CD8-positive, alpha-beta memory T cell (primary cell): ENCODE measurements around the gene SHLD1. TPM values are rescaled to one million over a fixed set of nuclear protein-coding genes. Genes with fewer than 3 reads are reported as not detected.
"Not testable (repeated sequence)": the region's sequence is repeated elsewhere in the genome, so short reads cannot be mapped to it uniquely, and the experiment has no call there.

Experiments
- CTCF ChIA-PET: fragments of 350-600 bp; sonication (Branson Sonifier 250); formaldehyde crosslinking; loops from one replicate; lab custom pipeline; 2021; ENCODE audit warnings: antibody characterized with exemption; lab: Charles Lee
- POLR2A ChIA-PET: fragments of 350-600 bp; sonication (Branson Sonifier 250); formaldehyde crosslinking; loops from one replicate; lab custom pipeline; 2021; ENCODE audit warnings: antibody characterized with exemption; lab: Charles Lee
- DNase-seq, 5 donors: peaks; one replicate each; pipeline versions ENCODE4 v3.0.0 to v3.0.0-alpha.2; 2020 to 2022; ENCODE audit warnings: mixed read lengths in 1 of 5
- H3K27ac ChIP-seq: one replicate; pipeline ENCODE4 v1.7.0; 2013; ENCODE audit warnings: low read depth, mild to moderate bottlenecking, low read length, moderate library complexity
- H3K27me3 ChIP-seq: 2 replicates; pipeline ENCODE4 v1.7.0; 2013; ENCODE audit warnings: low read length, mild to moderate bottlenecking; ENCODE audit not compliant: insufficient read depth, poor library complexity, severe bottlenecking
- H3K36me3 ChIP-seq: 2 replicates; pipeline ENCODE4 v1.7.0; 2013; ENCODE audit warnings: mild to moderate bottlenecking, low read length, moderate library complexity; ENCODE audit not compliant: insufficient read depth
- H3K4me1 ChIP-seq: 2 replicates; pipeline ENCODE4 v1.7.0; 2013; ENCODE audit warnings: mild to moderate bottlenecking, low read length, moderate library complexity; ENCODE audit not compliant: insufficient read depth
- H3K4me3 ChIP-seq: 2 replicates; pipeline ENCODE4 v1.7.0; 2013; ENCODE audit warnings: mild to moderate bottlenecking, low read length
- H3K9me3 ChIP-seq: 2 replicates; pipeline ENCODE4 v1.7.0; 2013; ENCODE audit warnings: mild to moderate bottlenecking, low read length
- H3K27ac Mint-ChIP-seq, 8 donors: one replicate each; pipeline ENCODE4 v1.8.0; 2020 to 2021; ENCODE audit warnings: mixed read lengths in 8 of 8, mild to moderate bottlenecking in 6 of 8, inconsistent platforms in 3 of 8, moderate library complexity in 3 of 8
- H3K27me3 Mint-ChIP-seq, 2 donors: one replicate each; pipeline ENCODE4 v1.8.0; 2020 to 2021; ENCODE audit warnings: mixed read lengths in 2 of 2, mild to moderate bottlenecking in 1 of 2, moderate library complexity in 1 of 2
- H3K36me3 Mint-ChIP-seq, 3 donors: one replicate each; pipeline ENCODE4 v1.8.0; 2020 to 2021; ENCODE audit warnings: mixed read lengths in 3 of 3, inconsistent platforms in 1 of 3, mild to moderate bottlenecking in 1 of 3
- H3K4me1 Mint-ChIP-seq, 3 donors: one replicate each; pipeline ENCODE4 v1.8.0; 2020 to 2021; ENCODE audit warnings: mixed read lengths in 3 of 3, inconsistent platforms in 1 of 3, mild to moderate bottlenecking in 1 of 3
- H3K4me3 Mint-ChIP-seq, 7 donors: one replicate each; pipeline ENCODE4 v1.8.0; 2020 to 2021; ENCODE audit warnings: mixed read lengths in 7 of 7, mild to moderate bottlenecking in 6 of 7, moderate library complexity in 4 of 7, inconsistent platforms in 2 of 7
- H3K9me3 Mint-ChIP-seq, 5 donors: one replicate each; pipeline ENCODE4 v1.8.0; 2020 to 2022; ENCODE audit warnings: mixed read lengths in 5 of 5, mild to moderate bottlenecking in 3 of 5, moderate library complexity in 2 of 5, inconsistent platforms in 1 of 5
- polyA plus RNA-seq: library from polyadenylated mRNA; unstranded; fragments of 300-500 nt; fragmentation: Illumina TruSeq; gene quantifications from one replicate; pipeline ENCODE4 v1.2.3, GENCODE V29; 2021
- total RNA-seq, 2 experiments: library from RNA; stranded (reverse); gene quantifications; one replicate each; pipeline ENCODE4 v1.2.3, GENCODE V29; 2021

Gene SHLD1
- total and polyA plus RNA-seq, 3 experiments from 2014 or later = 7.7 to 18.8 (median 9.1) TPM

DNA sequence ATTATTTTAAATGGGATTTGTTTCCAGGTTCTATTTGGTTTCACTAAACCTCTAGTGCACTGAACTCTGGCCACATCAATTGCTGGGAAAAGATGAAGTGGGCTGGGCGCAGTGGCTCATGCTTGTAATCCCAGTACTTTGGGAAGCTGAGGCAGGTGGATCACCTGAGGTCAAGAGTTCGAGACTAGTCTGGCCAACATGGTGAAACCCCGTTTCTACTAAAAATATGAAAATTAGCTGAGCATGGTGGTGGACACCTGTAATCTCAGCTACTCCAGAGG is 25.1 kb upstream of the SHLD1 start:
- H3K4me3 Mint-ChIP-seq, H3K4me1 ChIP-seq, H3K27me3 ChIP-seq, POLR2A ChIA-PET, H3K9me3 ChIP-seq, H3K27ac ChIP-seq, H3K27me3 Mint-ChIP-seq, H3K9me3 Mint-ChIP-seq, DNase-seq, H3K36me3 Mint-ChIP-seq, H3K4me3 ChIP-seq, H3K36me3 ChIP-seq: not testable (repeated sequence)
- Mint-ChIP-seq H3K27ac (peak overlapping the region in 1 of 8 donors; percentile 33), H3K4me1 (peaks cover 2 to 15% (median 12%) of the 10 kb centered on the region in 3 donors)
- CTCF ChIA-PET = interaction anchor here (1.0 kb wide), 1 partner anchor 8 kb away, joined by 3 read pairs; no protein-coding TSS in a partner anchor

DNA sequence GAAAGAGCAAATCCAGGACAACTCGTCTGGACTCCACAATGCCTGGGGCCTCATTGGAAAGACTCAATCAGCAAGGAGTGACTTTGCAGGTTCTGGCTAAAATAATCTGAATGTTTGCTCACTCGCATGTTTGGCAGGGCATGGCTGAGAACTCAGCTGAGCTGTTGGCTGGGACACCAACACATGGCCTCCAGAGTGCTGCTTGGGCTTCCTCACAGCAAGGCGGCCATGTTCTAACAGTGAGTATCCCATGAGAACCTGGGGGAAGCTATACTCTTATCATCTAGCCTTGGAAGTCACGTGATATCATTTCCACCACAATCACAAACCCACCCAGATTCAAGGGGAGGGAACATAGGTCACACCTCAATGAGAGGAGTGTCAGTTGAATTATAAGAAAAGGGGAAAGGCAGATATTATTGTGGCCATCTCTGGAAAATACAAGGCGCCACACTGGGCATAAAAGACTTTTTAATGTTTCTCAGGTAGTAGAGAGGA is 23.1 kb upstream of the SHLD1 start:
- Mint-ChIP-seq H3K9me3 (peaks cover 0 to 9% (median 5%) of the 10 kb centered on the region in 5 donors), H3K27ac (no peak overlapping the region), H3K4me3 (no peak overlapping the region), H3K27me3 (peaks cover 2 to 5% of the 10 kb centered on the region in 2 donors), H3K4me1 (peaks cover 2 to 10% (median 5%) of the 10 kb centered on the region in 3 donors), H3K36me3 (peaks cover 0 to 10% (median 0%) of the 10 kb centered on the region in 3 donors)
- Histone ChIP-seq H3K4me3 (no peak overlapping the region), H3K36me3 (no peaks in the 10 kb centered on the region), H3K27ac (no peak overlapping the region), H3K27me3 (no peaks in the 10 kb centered on the region), H3K9me3 (no peaks in the 10 kb centered on the region), H3K4me1 (no peaks in the 10 kb centered on the region)
- ChIA-PET POLR2A (no interaction called here), CTCF (no interaction called here)
- no peak for DNase-seq

DNA sequence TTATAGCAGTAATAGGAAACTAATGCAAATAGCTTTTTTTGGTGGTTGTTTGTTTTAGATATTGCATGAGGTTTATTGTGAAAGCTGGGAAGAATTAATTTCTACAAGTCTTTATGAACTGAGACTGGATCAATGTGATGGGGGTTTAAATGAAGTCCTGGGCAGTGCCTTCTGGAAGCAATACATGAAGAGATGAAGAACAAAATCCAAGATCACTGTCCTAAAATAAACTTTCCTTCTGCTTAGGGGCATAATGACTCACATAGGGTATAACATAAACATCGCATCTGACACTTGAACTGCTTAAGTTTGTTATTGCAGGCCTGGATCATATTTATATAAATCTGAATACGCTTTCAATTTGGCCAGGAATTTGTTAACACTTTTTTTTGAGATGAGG is 20.9 kb upstream of the SHLD1 start:
- DNase-seq = no peak
- peaks cover 0 to 5% (median 4%) of the 10 kb centered on the region in 3 donors for H3K4me1 Mint-ChIP-seq
- POLR2A ChIA-PET = no interaction called here
- no peaks in the 10 kb centered on the region for H3K27me3 ChIP-seq
- H3K27ac ChIP-seq = no peak overlapping the region
- peak overlapping the region in 1 of 8 donors; percentile 16 for H3K27ac Mint-ChIP-seq
- no peak overlapping the region for H3K4me3 Mint-ChIP-seq
- H3K4me1 ChIP-seq = no peaks in the 10 kb centered on the region
- H3K36me3 ChIP-seq = no peaks in the 10 kb centered on the region
- peaks cover 0 to 10% (median 0%) of the 10 kb centered on the region in 3 donors for H3K36me3 Mint-ChIP-seq
- CTCF ChIA-PET = interaction anchor here (1.4 kb wide), 1 partner anchor 8 kb away, joined by 3 read pairs; no protein-coding TSS in a partner anchor
- peaks cover 0 to 9% (median 5%) of the 10 kb centered on the region in 5 donors for H3K9me3 Mint-ChIP-seq
- H3K27me3 Mint-ChIP-seq = peaks cover 2 to 9% of the 10 kb centered on the region in 2 donors
- H3K9me3 ChIP-seq = no peaks in the 10 kb centered on the region
- no peak overlapping the region for H3K4me3 ChIP-seq

DNA sequence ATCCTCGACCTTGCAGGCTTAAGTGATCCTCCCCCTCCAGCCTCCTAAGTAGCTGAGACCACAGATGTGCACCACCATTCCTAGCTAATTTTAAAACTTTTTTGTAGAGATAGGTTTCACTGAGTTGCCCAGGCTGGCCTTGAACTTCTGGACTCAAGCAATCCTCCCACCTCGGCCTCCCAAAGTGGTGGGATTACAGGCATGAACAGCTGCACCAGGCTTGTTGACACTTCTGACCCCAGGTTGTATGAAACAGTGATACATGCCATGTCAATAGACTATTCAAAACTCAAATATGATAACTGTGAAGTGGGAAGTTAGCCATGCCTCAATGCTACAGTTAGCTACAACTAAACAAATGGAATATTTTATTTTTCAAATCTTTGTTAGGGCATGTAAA is 20.1 kb upstream of the SHLD1 start:
- POLR2A ChIA-PET = no interaction called here
- H3K9me3 Mint-ChIP-seq = peaks cover 0 to 9% (median 5%) of the 10 kb centered on the region in 5 donors

DNA sequence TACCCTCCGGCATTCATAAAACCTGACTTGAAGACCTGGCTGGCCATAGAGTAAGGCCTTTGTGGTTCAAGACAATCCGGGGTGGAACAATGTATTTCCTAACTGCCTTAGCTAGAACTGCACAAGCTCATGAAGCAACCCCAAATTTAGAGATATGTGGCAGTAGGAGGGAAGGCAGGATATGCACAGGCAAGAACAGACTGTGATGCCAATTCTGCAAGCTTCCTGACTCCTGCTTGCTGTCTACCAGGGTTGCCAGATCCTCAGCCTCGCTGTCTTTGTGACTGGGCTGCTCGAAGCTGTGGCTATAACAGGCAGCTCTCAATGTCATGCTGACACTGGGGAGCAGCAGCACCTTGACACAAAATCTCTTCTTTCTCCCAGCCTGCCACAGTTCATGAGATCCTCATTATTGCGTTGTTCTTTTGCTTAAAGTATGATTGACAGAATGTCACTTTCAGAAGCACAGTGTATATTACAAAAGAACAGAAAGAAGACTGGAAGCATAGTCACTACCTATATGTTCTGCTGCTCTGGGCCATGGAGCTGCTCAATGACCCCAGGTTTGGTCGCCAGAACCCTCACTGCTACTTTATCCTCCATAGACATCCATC is 18.3 kb upstream of the SHLD1 start:
- H3K36me3 Mint-ChIP-seq = peaks cover 0 to 7% (median 2%) of the 10 kb centered on the region in 3 donors
- H3K4me1 Mint-ChIP-seq = peaks cover 4 to 11% (median 8%) of the 10 kb centered on the region in 3 donors
- no peak overlapping the region for H3K27ac ChIP-seq
- no peaks in the 10 kb centered on the region for H3K27me3 ChIP-seq
- CTCF ChIA-PET = no interaction called here
- no peak overlapping the region for H3K4me3 ChIP-seq
- DNase-seq = no peak
- H3K27ac Mint-ChIP-seq = no peak overlapping the region
- H3K27me3 Mint-ChIP-seq = peaks cover 5 to 9% of the 10 kb centered on the region in 2 donors
- H3K4me1 ChIP-seq = peaks cover 11% of the 10 kb centered on the region
- no peaks in the 10 kb centered on the region for H3K36me3 ChIP-seq
- no peak overlapping the region for H3K4me3 Mint-ChIP-seq
- peaks cover 0 to 7% (median 5%) of the 10 kb centered on the region in 5 donors for H3K9me3 Mint-ChIP-seq
- POLR2A ChIA-PET = no interaction called here
- H3K9me3 ChIP-seq = no peaks in the 10 kb centered on the region

More for the DNA sequence above, 20.1 kb upstream of the SHLD1 start:
- peaks cover 2 to 9% of the 10 kb centered on the region in 2 donors for H3K27me3 Mint-ChIP-seq
- H3K4me1 Mint-ChIP-seq = no peaks in the 10 kb centered on the region
- H3K27me3 ChIP-seq = no peaks in the 10 kb centered on the region
- peaks cover 0 to 10% (median 0%) of the 10 kb centered on the region in 3 donors for H3K36me3 Mint-ChIP-seq
- no peak overlapping the region for H3K4me3 ChIP-seq
- no peak overlapping the region for H3K27ac ChIP-seq
- no peaks in the 10 kb centered on the region for H3K36me3 ChIP-seq
- peak overlapping the region in 1 of 8 donors; percentile 52 for H3K27ac Mint-ChIP-seq
- CTCF ChIA-PET = interaction anchor here (1.4 kb wide), 1 partner anchor 9 kb away, joined by 3 read pairs; no protein-coding TSS in a partner anchor
- no peak overlapping the region for H3K4me3 Mint-ChIP-seq
- H3K9me3 ChIP-seq = no peaks in the 10 kb centered on the region
- H3K4me1 ChIP-seq = no peaks in the 10 kb centered on the region
- DNase-seq = no peak

DNA sequence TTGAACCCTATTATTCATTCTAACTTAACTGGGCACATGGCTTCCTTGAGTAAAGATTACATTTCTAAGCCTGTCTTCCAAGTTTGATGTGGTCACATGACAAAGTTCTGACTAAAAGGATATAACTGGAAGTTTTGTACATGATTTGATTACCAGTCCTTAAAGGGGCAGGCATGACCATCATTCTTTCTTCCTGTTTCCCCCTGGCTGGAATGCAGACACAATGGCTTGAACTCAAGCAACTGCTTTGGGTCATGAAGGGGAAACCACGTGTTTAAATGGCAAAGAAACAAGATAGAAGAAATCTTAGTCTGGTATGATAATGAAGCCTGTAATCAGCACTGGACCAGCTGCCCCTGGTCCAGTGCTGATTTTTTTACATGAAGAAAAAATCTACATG is 15.6 kb upstream of the SHLD1 start:
- Histone ChIP-seq H3K36me3 (no peaks in the 10 kb centered on the region), H3K27me3 (no peaks in the 10 kb centered on the region), H3K27ac (no peak overlapping the region), H3K4me1 (peaks cover 27% of the 10 kb centered on the region), H3K4me3 (no peak overlapping the region), H3K9me3 (no peaks in the 10 kb centered on the region)
- peak overlapping the region in 1 of 8 donors; percentile 56 for H3K27ac Mint-ChIP-seq
- no peaks in the 10 kb centered on the region for H3K9me3 Mint-ChIP-seq
- POLR2A ChIA-PET = no interaction called here
- H3K4me3 Mint-ChIP-seq = no peak overlapping the region
- peaks cover 4% of the 10 kb centered on the region in 2 donors for H3K27me3 Mint-ChIP-seq
- no peak for DNase-seq
- peaks cover 0 to 2% (median 0%) of the 10 kb centered on the region in 3 donors for H3K36me3 Mint-ChIP-seq
- H3K4me1 Mint-ChIP-seq = peaks cover 19 to 27% (median 25%) of the 10 kb centered on the region in 3 donors
- CTCF ChIA-PET = interaction anchor here (1.1 kb wide), 1 partner anchor 125 kb away, joined by 3 read pairs; no protein-coding TSS in a partner anchor

DNA sequence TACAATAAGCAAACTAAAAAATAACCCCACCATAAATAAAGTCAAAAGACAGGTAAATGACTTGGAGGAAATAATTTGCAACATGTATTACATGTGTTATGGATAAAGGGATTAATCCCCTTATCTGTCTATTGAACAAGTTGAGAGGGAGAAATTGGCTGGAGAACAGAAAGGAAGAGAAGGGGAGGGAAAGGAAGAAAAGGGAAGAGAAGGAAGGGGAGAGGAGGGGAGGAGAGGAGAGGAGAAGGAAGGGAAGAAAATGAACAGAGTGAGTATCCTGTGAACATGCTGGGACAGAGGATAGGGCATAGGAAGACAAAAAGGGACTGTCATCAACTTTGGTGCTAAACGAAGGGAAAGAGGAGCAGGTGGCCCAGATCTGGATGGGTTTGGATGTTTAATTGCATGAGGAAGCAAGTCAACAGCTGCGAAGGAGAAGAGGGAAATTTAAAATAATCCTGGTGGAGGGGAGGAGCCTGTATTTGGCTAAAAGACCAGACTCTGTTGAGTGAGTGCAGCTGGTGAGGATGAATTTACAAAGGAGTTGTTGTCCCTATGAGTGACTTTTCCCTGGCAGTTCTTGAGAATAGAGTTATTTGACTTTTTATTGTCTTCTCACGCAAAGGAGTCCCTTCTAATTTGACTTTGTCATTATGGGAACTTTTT is 14.2 kb upstream of the SHLD1 start:
- peaks cover 27% of the 10 kb centered on the region for H3K4me1 ChIP-seq
- CTCF ChIA-PET = interaction anchor here (0.9 kb wide), 1 partner anchor 12 kb away, joined by 3 read pairs; no protein-coding TSS in a partner anchor
- POLR2A ChIA-PET = no interaction called here
- H3K36me3 ChIP-seq = no peaks in the 10 kb centered on the region
- no peak for DNase-seq
- H3K27ac ChIP-seq = no peak overlapping the region
- H3K4me3 Mint-ChIP-seq = peak overlapping the region in 1 of 7 donors; percentile 17
- no peaks in the 10 kb centered on the region for H3K9me3 ChIP-seq
- peaks cover 19 to 27% (median 25%) of the 10 kb centered on the region in 3 donors for H3K4me1 Mint-ChIP-seq
- no peaks in the 10 kb centered on the region for H3K27me3 ChIP-seq
- peaks cover 0 to 2% (median 0%) of the 10 kb centered on the region in 5 donors for H3K9me3 Mint-ChIP-seq
- peaks cover 0 to 2% (median 0%) of the 10 kb centered on the region in 3 donors for H3K36me3 Mint-ChIP-seq
- H3K27ac Mint-ChIP-seq = peak overlapping the region in 7 of 8 donors; percentile 23 to 94 (median 84)
- H3K27me3 Mint-ChIP-seq = peaks cover 4% of the 10 kb centered on the region in 2 donors
- H3K4me3 ChIP-seq = no peak overlapping the region

DNA sequence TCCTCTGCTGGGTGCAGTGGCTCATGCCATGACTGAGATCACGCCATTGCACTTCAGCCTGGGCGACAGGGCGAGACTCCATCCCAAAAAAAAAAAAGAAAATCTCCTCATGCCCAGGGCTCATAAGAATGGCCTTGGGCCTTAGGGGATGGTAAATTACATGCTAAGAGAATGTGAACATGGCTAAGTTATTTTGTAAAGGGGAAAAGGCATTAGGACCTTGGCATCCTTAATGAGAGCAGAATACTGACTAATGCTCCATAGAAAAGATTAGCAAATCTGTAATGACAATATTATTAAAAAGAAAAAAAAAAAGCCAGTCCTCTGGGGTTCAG is 12.6 kb upstream of the SHLD1 start:
- Histone ChIP-seq H3K4me1 (peaks cover 27% of the 10 kb centered on the region), H3K27ac (peak overlapping the region; percentile 31), H3K27me3 (no peaks in the 10 kb centered on the region), H3K9me3 (no peaks in the 10 kb centered on the region), H3K36me3 (no peaks in the 10 kb centered on the region), H3K4me3 (peak overlapping the region; percentile 30)
- DNase-seq = no peak
- Mint-ChIP-seq H3K27me3 (peaks cover 4 to 5% of the 10 kb centered on the region in 2 donors), H3K4me3 (peak overlapping the region in 6 of 7 donors; percentile 1 to 69 (median 40)), H3K9me3 (peaks cover 0 to 2% (median 0%) of the 10 kb centered on the region in 5 donors), H3K27ac (peak overlapping the region; percentile 67 to 96 (median 91)), H3K36me3 (peaks cover 0 to 2% (median 0%) of the 10 kb centered on the region in 3 donors), H3K4me1 (peaks cover 19 to 27% (median 25%) of the 10 kb centered on the region in 3 donors)
- ChIA-PET CTCF (no interaction called here), POLR2A (interaction anchor here (0.6 kb wide), 1 partner anchor 46 kb away, joined by 5 read pairs; no protein-coding TSS in a partner anchor)
